ENCODE results near the gene RUNX1. TPM values are rescaled to one million over a fixed set of nuclear protein-coding genes. Genes with fewer than 3 reads are reported as not detected.

RUNX1 gene
- total and polyA plus RNA-seq, 2 of the 13 experiments (the other 11 are each of a cell fraction or from before 2014, with no cell fraction given): 5.4 to 6.4 TPM

GRCh38 chr21:34885125-34885524 lies 164.0 kb downstream of the RUNX1 start:
- BruUV-seq (replicated peaks): no TSS peak
- no peak for DNase-seq (ENCODE audit: low spot score)
- TF ChIP-seq ZNF597 (CRISPR knock-in tag; IDR thresholded peaks at IDR 0.05) (no peak), THRA (CRISPR knock-in tag; IDR thresholded peaks at IDR 0.05; ENCODE audit: borderline replicate concordance) (no peak), KAT7 (CRISPR knock-in tag; IDR thresholded peaks at IDR 0.05; ENCODE audit: borderline replicate concordance) (no peak), ARHGAP35 (CRISPR knock-in tag; IDR thresholded peaks at IDR 0.05; ENCODE audit: borderline replicate concordance) (no peak), ZNF576 (CRISPR knock-in tag; IDR thresholded peaks at IDR 0.05) (no peak), ZBTB33 (CRISPR knock-in tag; IDR thresholded peaks at IDR 0.05) (no peak), RELA (CRISPR knock-in tag; IDR thresholded peaks at IDR 0.05) (no peak), SIN3B (IDR thresholded peaks at IDR 0.05; ENCODE audit: low read length) (no peak), POLR2AphosphoS2 (IDR thresholded peaks at IDR 0.05; ENCODE audit: low read depth, low read length) (no peak), CREBL2 (CRISPR knock-in tag; IDR thresholded peaks at IDR 0.05; ENCODE audit: borderline replicate concordance) (no peak), ZFP37 (CRISPR knock-in tag; IDR thresholded peaks at IDR 0.05; ENCODE audit: borderline replicate concordance) (no peak)
- in situ Hi-C loops (cut with HindIII; ENCODE audit: extremely low pct_ligation_motif_present, low pct_unique_long_range_greater_than_20kb) (loop anchor here (5.0 to 25.0 kb wide), 5 partner anchors 83 to 1052 kb away; no protein-coding TSS in a partner anchor), intact Hi-C loops (cut with micrococcal nuclease; ENCODE audit: unreplicated experiment) (loop anchor here (5.0 to 10.0 kb wide), 4 partner anchors 68 to 1140 kb away; no protein-coding TSS in a partner anchor)
- Histone ChIP-seq H3K4me2 (ENCODE audit: low read depth, low read length) (peak overlapping the region; percentile 81), H3K36me3 (replicated peaks in 1 of 2; ENCODE audit: control insufficient read depth in 1 of 2, insufficient read depth in 2 of 2, low read length in 2 of 2) (peaks cover 2 to 4% of the 10 kb centered on the region in 2 experiments; a peak in 3 of 5 replicates), H3K79me2 (ENCODE audit: insufficient read depth, low read length) (peaks cover 74% of the 10 kb centered on the region), H3K27ac (ENCODE audit: extremely low read length, insufficient read depth, low read length) (peak overlapping the region; percentile 78), H3K9me3 (ENCODE audit: low read length) (no peaks in the 10 kb centered on the region), H3K4me3 (replicated peaks in 1 of 3; ENCODE audit: insufficient read depth in 1 of 3, low read depth in 2 of 3, low read length in 3 of 3) (peak overlapping the region; percentile 86 to 96 (median 94)), H3K4me1 (ENCODE audit: insufficient read depth, low read length) (peaks cover 40% of the 10 kb centered on the region), H2AFZ (ENCODE audit: low read length) (no peak overlapping the region), H3K27me3 (ENCODE audit: control insufficient read depth in 1 of 2, insufficient read depth in 2 of 2, low read length in 2 of 2) (no peaks in the 10 kb centered on the region; a peak in 1 of 5 replicates), H4K20me1 (ENCODE audit: insufficient read depth, low read length) (no peaks in the 10 kb centered on the region), H3K9ac (ENCODE audit: insufficient read depth, low read depth, low read length) (peak overlapping the region; percentile 84)
- 3% methylated on average over 6 of the region's 6 CpGs for WGBS (ENCODE audit: low lambda C conversion rate)
- POLR2A ChIA-PET: interaction anchor here (0.8 to 7.4 kb wide), 7 partner anchors 10 to 140 kb away, joined by 3 to 92 read pairs (median 47); no protein-coding TSS in a partner anchor
- no peak for ATAC-seq
- CTCF ChIA-PET (ENCODE audit: low intra/inter-chr PET ratio, low total read pairs): no interaction called here
- no peak for FAIRE-seq

All from HepG2 (cell line).